AG04449 (cell line): ENCODE data around the gene AGBL2.
A peak's percentile ranks its signal among the peaks of the same experiment; 100 is the strongest.
"Not testable (repeated sequence)": the region's sequence is repeated elsewhere in the genome, so short reads cannot be mapped to it uniquely, and the experiment has no call there.

Source experiments
- CTCF ChIA-PET: fragments of 350-600 bp; formaldehyde crosslinking; extraction: SDS; loops from one replicate; lab custom pipeline; 2021; ENCODE audit warnings: antibody characterized with exemption; lab: Yijun Ruan, JAX
- POLR2A ChIA-PET: fragments of 400-600, 350-600 bp; formaldehyde crosslinking; extraction: SDS; loops from one replicate; lab custom pipeline; 2020; ENCODE audit warnings: antibody characterized with exemption, inconsistent platforms; lab: Yijun Ruan, JAX
- DNase-seq: peaks from one replicate; pipeline ENCODE4 v3.0.0-alpha.2; 2010; ENCODE audit warnings: low read depth, low spot score
- H3K4me3 ChIP-seq: 2 replicates; pipeline ENCODE4 v1.5.1; 2011; ENCODE audit warnings: low read depth, mild to moderate bottlenecking, control low read depth, low read length
- CTCF ChIP-seq: IDR thresholded peaks from one replicate; pipeline ENCODE4 v1.5.1; 2011; ENCODE audit warnings: mild to moderate bottlenecking, moderate library complexity, low read length, control low read depth, inconsistent platforms; ENCODE audit not compliant: insufficient read depth; ENCODE audit errors: missing control alignments

The AGBL2 gene

GRCh38 chr11:47715082-47715669 is at the start of gene AGBL2:
Gene AGBL2, minus strand, starts transcription at chr11:47715369. Its CDS starts 719 bp downstream, at chr11:47714650.
- TF ChIP-seq CTCF = no peak
- ChIA-PET CTCF (no interaction called here), POLR2A (interaction anchor here (0.7 to 1.0 kb wide), 2 partner anchors 9 to 394 kb away, joined by 3 to 4 read pairs; no protein-coding TSS in a partner anchor)
- peak within 1 kb of the TSS; percentile 81 for H3K4me3 ChIP-seq
- no peak for DNase-seq

DNA sequence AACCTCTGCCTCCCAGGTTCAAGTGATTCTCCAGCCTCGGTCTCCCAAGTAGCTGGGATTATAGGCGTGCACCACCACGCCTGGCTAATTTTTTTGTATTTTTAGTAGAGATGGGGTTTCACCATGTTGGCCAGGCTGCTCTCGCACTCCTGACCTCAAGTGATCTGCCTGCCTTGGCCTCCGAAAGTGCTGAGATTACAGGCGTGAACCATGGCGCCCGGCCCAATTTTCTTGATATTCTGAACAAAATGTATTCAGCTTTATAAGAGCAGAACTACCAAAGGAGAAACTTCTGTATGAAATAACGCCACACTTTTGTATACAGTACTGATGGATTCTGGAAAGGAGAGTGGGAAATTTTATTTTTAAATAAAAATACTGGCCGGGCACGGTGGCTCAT is 44.1 kb upstream of the AGBL2 start:
- POLR2A ChIA-PET = interaction anchor here (1.8 kb wide), 1 partner anchor 8 kb away, joined by 3 read pairs; the partner anchor contains the start of gene FNBP4
- H3K4me3 ChIP-seq, CTCF ChIA-PET, DNase-seq: not testable (repeated sequence)

DNA sequence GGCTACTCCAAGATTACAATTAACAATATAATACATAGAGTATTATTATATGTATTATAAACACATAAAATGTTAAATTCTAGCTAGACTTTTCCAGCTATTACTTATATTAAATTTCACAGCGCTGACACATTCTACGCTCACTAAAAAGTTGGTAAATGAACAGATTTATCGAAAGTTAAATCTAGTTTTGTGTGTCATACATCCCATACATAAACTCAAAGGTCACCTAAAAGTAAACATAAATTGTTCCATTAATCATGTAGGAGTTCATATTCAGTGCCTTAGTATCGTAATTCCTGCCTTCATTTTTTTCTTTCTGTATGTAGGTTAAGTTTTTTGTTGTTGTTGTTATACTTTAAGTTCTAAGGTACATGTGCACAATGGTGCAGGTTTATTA is 41.0 kb upstream of the AGBL2 start:
- ChIA-PET POLR2A (no interaction called here), CTCF (no interaction called here)
- H3K4me3 ChIP-seq = no peak overlapping the region
- TF ChIP-seq CTCF = no peak
- DNase-seq = no peak

- no peak for TF ChIP-seq CTCF
- POLR2A ChIA-PET = no interaction called here
- DNase-seq = no peak
- CTCF ChIA-PET = no interaction called here
- no peak overlapping the region for H3K4me3 ChIP-seq
Observed at GRCh38 chr11:47750725-47751124, 35.6 kb upstream of the AGBL2 start.

DNA sequence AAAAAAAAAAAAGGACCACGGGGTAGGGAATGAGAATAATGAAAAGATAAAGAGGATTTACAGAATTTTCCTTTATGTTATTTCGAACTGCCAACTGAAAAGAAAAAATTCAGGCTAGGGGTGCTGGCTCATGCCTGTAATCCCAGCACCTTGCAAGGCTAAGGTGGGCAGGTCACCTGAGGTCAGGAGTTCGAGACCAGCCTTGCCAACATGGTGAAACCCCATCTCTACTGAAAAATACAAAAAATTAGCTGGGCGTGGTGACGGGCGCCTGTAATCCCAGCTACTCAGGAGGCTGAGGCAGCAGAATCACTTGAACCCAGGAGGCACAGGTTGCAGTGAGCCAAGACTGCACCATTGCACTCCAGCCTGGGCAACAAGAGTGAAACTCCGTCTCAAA is 27.3 kb upstream of the AGBL2 start:
- CTCF ChIA-PET, POLR2A ChIA-PET, H3K4me3 ChIP-seq, DNase-seq: not testable (repeated sequence)

- POLR2A ChIA-PET, H3K4me3 ChIP-seq, CTCF ChIA-PET, DNase-seq: not testable (repeated sequence)
Observed at GRCh38 chr11:47737817-47738216, 22.6 kb upstream of the AGBL2 start.

DNA sequence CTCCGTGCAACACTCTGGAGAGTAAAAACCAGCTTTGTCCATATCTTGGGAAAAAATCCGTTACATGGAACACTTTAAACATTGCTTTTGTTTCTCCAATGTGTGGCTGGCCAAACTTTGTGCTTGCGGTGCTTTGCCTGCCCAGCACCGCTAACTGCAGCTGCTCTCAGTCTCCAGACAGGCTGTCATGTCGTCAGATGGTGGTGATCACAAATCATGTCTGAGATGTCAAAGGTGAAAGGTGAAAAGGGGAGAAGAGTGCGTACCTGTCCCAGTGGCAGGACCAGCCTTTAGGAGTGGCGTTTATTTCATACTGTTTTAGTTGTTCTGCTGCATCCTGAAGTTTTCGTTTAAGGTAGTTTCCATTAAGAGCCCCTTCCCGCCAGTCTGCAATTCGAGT is 17.1 kb upstream of the AGBL2 start:
- TF ChIP-seq CTCF = no peak
- no peak overlapping the region for H3K4me3 ChIP-seq
- CTCF ChIA-PET = no interaction called here
- POLR2A ChIA-PET = no interaction called here
- DNase-seq = no peak

DNA sequence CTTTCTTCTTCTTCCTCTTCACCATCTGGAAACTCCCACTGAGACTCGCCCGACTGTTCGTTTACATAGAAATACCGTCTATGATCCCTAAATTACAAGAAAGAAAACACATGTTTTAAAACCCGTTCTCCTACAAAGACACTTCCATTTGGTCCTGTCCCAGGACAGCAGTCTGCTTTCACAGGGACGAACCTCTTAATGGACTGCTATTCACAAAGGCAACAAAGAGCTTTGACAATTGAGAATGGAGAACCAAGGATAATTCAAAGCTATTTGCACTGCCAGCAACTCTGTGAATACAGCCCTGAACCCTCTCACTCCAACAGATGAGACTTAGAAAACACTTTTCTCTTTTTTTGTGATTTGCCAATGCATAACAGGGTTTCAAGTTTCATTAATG is 16.3 kb upstream of the AGBL2 start:
- DNase-seq = no peak
- CTCF ChIA-PET = no interaction called here
- POLR2A ChIA-PET = no interaction called here
- H3K4me3 ChIP-seq = no peak overlapping the region
- TF ChIP-seq CTCF = no peak
